MCF 10A (cell line): ENCODE results near the gene PGM5. TPM values are rescaled to one million over a fixed set of nuclear protein-coding genes. Genes with fewer than 3 reads are reported as not detected.
"Not testable (repeated sequence)": the region's sequence is repeated elsewhere in the genome, so short reads cannot be mapped to it uniquely, and the experiment has no call there.

ENCODE experiments used
- BruUV-seq: library from RNA; stranded (reverse); fragments of 400-500 nt; replicated peaks from 2 replicates; lab custom pipeline; 2021; lab: Mats Ljungman, UMichigan
- CTCF ChIA-PET: fragments of 300-600 bp; sonication (Branson Sonifier 250); formaldehyde crosslinking; extraction: SDS; loops from one replicate; lab custom pipeline; 2021; ENCODE audit warnings: antibody characterized with exemption, inconsistent platforms; lab: Yijun Ruan, JAX
- POLR2A ChIA-PET: fragments of 300-600, 350-650 bp; sonication (Branson Sonifier 250); formaldehyde crosslinking; extraction: SDS; loops from one replicate; lab custom pipeline; 2020; ENCODE audit warnings: antibody characterized with exemption, inconsistent platforms; lab: Yijun Ruan, JAX
- DNase-seq: peaks from one replicate; pipeline ENCODE4 v3.0.0-alpha.2; 2018; ENCODE audit not compliant: unreplicated experiment
- H3K27ac Mint-ChIP-seq: one replicate; pipeline ENCODE4 v1.8.0; 2022; ENCODE audit warnings: mild to moderate bottlenecking, low read depth, mixed read lengths; ENCODE audit not compliant: unreplicated experiment
- H3K27me3 Mint-ChIP-seq: one replicate; pipeline ENCODE4 v1.8.0; 2022; ENCODE audit warnings: mixed read lengths; ENCODE audit not compliant: insufficient read depth, unreplicated experiment
- H3K36me3 Mint-ChIP-seq: one replicate; pipeline ENCODE4 v1.8.0; 2022; ENCODE audit warnings: mild to moderate bottlenecking, moderate library complexity, mixed read lengths; ENCODE audit not compliant: insufficient read depth, unreplicated experiment
- H3K4me1 Mint-ChIP-seq: one replicate; pipeline ENCODE4 v1.8.0; 2022; ENCODE audit warnings: mixed read lengths; ENCODE audit not compliant: insufficient read depth, unreplicated experiment
- H3K4me3 Mint-ChIP-seq: one replicate; pipeline ENCODE4 v1.8.0; 2022; ENCODE audit warnings: mild to moderate bottlenecking, moderate library complexity, mixed read lengths; ENCODE audit not compliant: unreplicated experiment
- H3K9me3 Mint-ChIP-seq: one replicate; pipeline ENCODE4 v1.8.0; 2022; ENCODE audit warnings: mixed read lengths; ENCODE audit not compliant: unreplicated experiment
- intact Hi-C: fragments of 100-400 bp; cut with micrococcal nuclease; formaldehyde crosslinking; loops from 2 replicates; pipeline ENCODE4 v1.14.1; 2022
- total RNA-seq: library from RNA; stranded (reverse); gene quantifications from 2 replicates; pipeline ENCODE4 v1.2.3, GENCODE V29; 2022

The PGM5 gene
- total RNA-seq, 1 experiment from 2014 or later: not detected

DNA sequence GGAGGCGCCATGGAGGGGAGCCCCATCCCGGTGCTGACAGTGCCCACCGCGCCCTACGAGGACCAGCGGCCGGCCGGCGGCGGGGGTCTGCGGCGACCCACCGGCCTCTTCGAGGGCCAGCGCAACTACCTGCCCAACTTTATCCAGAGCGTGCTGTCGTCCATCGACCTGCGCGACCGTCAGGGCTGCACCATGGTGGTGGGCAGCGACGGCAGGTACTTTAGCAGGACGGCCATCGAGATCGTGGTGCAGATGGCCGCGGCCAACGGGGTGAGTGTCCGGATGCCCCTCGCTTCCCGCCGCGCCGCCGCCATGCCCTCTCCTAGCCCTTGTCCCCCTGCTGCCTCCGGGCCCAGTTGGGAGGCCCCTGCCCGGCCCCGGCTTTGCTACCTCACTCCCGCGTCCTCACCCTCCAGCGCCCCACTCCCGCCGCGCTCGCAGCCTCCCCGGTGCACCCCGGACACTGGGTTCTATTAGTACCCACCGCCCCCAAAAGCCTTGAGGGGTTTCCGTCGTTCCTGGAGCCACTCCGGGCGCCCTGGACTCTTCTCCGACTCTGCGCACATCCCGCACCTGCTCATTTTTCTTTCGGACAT, 806 bp downstream of the PGM5 start:
- H3K4me3 Mint-ChIP-seq: peak overlapping the region; percentile 56
- POLR2A ChIA-PET, BruUV-seq, H3K27ac Mint-ChIP-seq, H3K4me1 Mint-ChIP-seq, intact Hi-C loops, H3K9me3 Mint-ChIP-seq, H3K36me3 Mint-ChIP-seq, CTCF ChIA-PET, DNase-seq: not testable (repeated sequence)
- peaks cover 26% of the 10 kb centered on the region for H3K27me3 Mint-ChIP-seq

- H3K36me3 Mint-ChIP-seq, H3K27me3 Mint-ChIP-seq, H3K4me3 Mint-ChIP-seq, BruUV-seq, POLR2A ChIA-PET, H3K27ac Mint-ChIP-seq, H3K9me3 Mint-ChIP-seq, H3K4me1 Mint-ChIP-seq, intact Hi-C loops, DNase-seq, CTCF ChIA-PET: not testable (repeated sequence)
Observed at GRCh38 chr9:68366933-68367547, 10.6 kb downstream of the PGM5 start.

- peaks cover 25% of the 10 kb centered on the region for H3K27me3 Mint-ChIP-seq
- H3K4me3 Mint-ChIP-seq, intact Hi-C loops, H3K36me3 Mint-ChIP-seq, POLR2A ChIA-PET, CTCF ChIA-PET, BruUV-seq, DNase-seq, H3K27ac Mint-ChIP-seq, H3K9me3 Mint-ChIP-seq, H3K4me1 Mint-ChIP-seq: not testable (repeated sequence)
Observed at GRCh38 chr9:68375789-68376188, 19.4 kb downstream of the PGM5 start.

- H3K27me3 Mint-ChIP-seq: peaks cover 12% of the 10 kb centered on the region
- intact Hi-C loops, DNase-seq, CTCF ChIA-PET, POLR2A ChIA-PET, H3K36me3 Mint-ChIP-seq, H3K4me3 Mint-ChIP-seq, BruUV-seq, H3K9me3 Mint-ChIP-seq, H3K4me1 Mint-ChIP-seq, H3K27ac Mint-ChIP-seq: not testable (repeated sequence)
Observed at GRCh38 chr9:68377723-68378122, 21.3 kb downstream of the PGM5 start.

- CTCF ChIA-PET, H3K4me1 Mint-ChIP-seq, H3K4me3 Mint-ChIP-seq, H3K9me3 Mint-ChIP-seq, POLR2A ChIA-PET, H3K27ac Mint-ChIP-seq, H3K36me3 Mint-ChIP-seq, BruUV-seq, intact Hi-C loops: not testable (repeated sequence)
- peak; percentile 11 for DNase-seq
- peaks cover 12% of the 10 kb centered on the region for H3K27me3 Mint-ChIP-seq
Observed at GRCh38 chr9:68383894-68384293, 27.5 kb downstream of the PGM5 start.

DNA sequence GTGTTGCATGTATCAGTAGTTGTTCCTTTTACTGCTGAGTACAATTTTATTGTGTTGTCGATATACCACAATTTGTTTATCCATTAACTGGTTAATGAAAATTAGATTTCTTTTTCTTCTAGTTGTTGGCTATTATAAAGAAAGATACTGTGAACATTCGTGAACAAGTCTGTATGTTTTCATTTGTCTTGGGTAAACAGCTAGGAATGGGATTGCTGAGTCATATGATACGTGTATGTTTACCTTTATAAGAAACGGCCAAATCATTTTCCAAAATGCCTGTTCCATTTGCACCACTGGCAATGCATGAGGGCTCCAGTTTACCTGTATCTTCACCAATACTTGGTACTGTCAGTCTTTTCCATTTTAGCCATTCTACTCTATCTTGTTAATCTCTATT, 33.1 kb downstream of the PGM5 start:
- H3K36me3 Mint-ChIP-seq, CTCF ChIA-PET, BruUV-seq, DNase-seq, intact Hi-C loops, H3K9me3 Mint-ChIP-seq, POLR2A ChIA-PET, H3K4me1 Mint-ChIP-seq, H3K4me3 Mint-ChIP-seq, H3K27me3 Mint-ChIP-seq, H3K27ac Mint-ChIP-seq: not testable (repeated sequence)

DNA sequence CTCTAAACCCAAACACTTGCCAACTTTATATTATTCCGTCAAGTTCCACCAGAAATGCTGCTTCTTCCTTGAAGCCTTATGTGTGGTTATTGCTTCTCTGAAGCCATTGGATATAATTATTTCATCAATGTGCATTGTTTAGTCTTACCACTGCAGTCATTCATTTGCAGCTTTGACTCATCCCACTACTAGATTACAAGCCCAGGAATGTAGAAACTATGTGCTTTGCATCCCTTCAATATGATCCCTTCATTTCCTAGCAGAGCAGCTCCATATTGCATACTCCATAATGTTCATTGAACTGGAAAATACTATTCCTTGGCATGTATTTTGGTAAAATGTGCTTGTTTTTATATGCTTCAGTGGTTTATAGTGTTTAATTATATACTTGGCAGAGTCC, 34.3 kb downstream of the PGM5 start:
- H3K36me3 Mint-ChIP-seq, H3K9me3 Mint-ChIP-seq, H3K27ac Mint-ChIP-seq, POLR2A ChIA-PET, H3K4me3 Mint-ChIP-seq, H3K4me1 Mint-ChIP-seq, BruUV-seq, H3K27me3 Mint-ChIP-seq, DNase-seq, CTCF ChIA-PET, intact Hi-C loops: not testable (repeated sequence)

DNA sequence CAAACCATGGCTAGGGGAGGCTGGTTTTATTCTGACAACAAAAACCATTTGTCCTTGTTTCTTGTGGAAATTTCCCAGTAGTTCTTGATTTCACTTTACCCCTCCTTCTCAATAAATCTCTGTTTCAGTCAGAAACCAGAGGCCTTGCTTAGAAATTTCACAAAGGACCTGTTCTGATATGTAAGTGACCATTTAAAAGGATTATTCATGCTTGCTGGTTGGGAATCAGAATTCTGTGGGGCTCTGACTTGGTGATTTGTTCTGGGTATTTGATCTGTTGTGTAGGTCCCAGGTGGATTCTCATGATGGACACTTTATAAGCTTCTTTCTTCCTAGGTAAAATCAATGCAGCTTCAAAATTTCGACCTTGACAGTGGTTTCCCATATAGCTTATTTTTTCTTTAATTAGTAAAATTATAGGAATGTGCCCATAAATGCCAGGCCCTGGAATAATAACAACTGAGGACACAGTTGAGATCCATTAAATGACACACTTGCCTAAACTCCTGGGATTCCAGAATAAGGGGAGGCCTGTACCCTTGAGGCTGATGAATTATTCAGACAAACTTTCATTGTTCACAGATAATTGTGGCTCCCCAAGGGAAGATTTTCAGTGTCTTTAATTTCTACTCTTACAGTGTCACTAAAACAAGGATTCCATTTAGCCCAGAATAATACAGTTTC, 40.1 kb downstream of the PGM5 start:
- H3K4me1 Mint-ChIP-seq, H3K27ac Mint-ChIP-seq, CTCF ChIA-PET, H3K36me3 Mint-ChIP-seq, DNase-seq, H3K4me3 Mint-ChIP-seq, POLR2A ChIA-PET, intact Hi-C loops, H3K9me3 Mint-ChIP-seq, BruUV-seq: not testable (repeated sequence)
- peaks cover 15% of the 10 kb centered on the region for H3K27me3 Mint-ChIP-seq

DNA sequence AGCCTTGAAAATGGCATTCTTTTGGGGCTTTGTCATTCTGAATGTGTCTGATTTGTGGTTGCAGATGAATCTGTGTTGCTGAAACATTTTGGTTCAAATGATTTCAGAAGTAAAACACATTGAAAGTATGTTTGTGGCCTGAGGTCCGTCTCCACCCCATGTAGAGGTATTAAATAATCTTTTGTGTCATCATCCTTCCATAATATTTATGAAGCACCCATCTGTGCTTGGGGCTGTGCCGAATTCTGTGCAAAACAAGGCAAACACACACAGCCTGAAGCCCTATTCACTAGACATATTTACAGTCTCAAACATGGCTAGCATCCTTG, 40.6 kb downstream of the PGM5 start:
- H3K27ac Mint-ChIP-seq, H3K4me1 Mint-ChIP-seq, DNase-seq, CTCF ChIA-PET, POLR2A ChIA-PET, BruUV-seq, H3K9me3 Mint-ChIP-seq, H3K4me3 Mint-ChIP-seq, intact Hi-C loops, H3K36me3 Mint-ChIP-seq: not testable (repeated sequence)
- peaks cover 15% of the 10 kb centered on the region for H3K27me3 Mint-ChIP-seq
